Lower lobe of right lung (tissue), 2 donors: ENCODE data around the gene PARN. TPM values are rescaled to one million over a fixed set of nuclear protein-coding genes. Genes with fewer than 3 reads are reported as not detected.

Experiments used
- ATAC-seq, 2 donors: fragments of 200-7000 bp; cut with Tn5 transposase; one replicate each; pipeline ENCODE4 v1.9.1; 2020 to 2022; ENCODE audit warnings: mild to moderate bottlenecking in 2 of 2, moderate library complexity in 2 of 2
- DNase-seq: peaks from one replicate; pipeline ENCODE4 v3.0.0-alpha.2; 2020
- H3K27ac ChIP-seq: fragments of 200-600 bp; one replicate; pipeline ENCODE4 v1.8.0; 2022
- H3K27me3 ChIP-seq: fragments of 200-600 bp; one replicate; pipeline ENCODE4 v1.8.0; 2022; ENCODE audit warnings: low read depth
- H3K36me3 ChIP-seq: fragments of 200-600 bp; one replicate; pipeline ENCODE4 v1.8.0; 2022; ENCODE audit warnings: mild to moderate bottlenecking
- H3K4me1 ChIP-seq: fragments of 200-600 bp; one replicate; pipeline ENCODE4 v1.8.0; 2022
- H3K4me3 ChIP-seq: fragments of 200-600 bp; one replicate; pipeline ENCODE4 v1.8.0; 2022; ENCODE audit warnings: mild to moderate bottlenecking
- H3K9me3 ChIP-seq: fragments of 200-600 bp; one replicate; pipeline ENCODE4 v1.8.0; 2022
- CTCF ChIP-seq: fragments of 200-600 bp; IDR thresholded peaks from one replicate; pipeline ENCODE4 v1.8.0; 2022; ENCODE audit warnings: antibody characterized with exemption, mild to moderate bottlenecking
- intact Hi-C: fragments of 100-400 bp; cut with DNase I; formaldehyde crosslinking; loops from one replicate; pipeline ENCODE4 v1.11.0; 2022
- total RNA-seq: library from RNA; stranded (reverse); fragmentation: NEBNext Ultra II Directional; extraction: Animal tissue kit (Norgen Biotek cat#: 25700); gene quantifications from one replicate; pipeline ENCODE4 v1.2.1, GENCODE V29; 2021
- donor health status: DM: no; HTN: yes; CAD: no; lungs with severe emphysema.

Gene PARN
- total RNA-seq, 1 donor from 2014 or later: 35.7 TPM

- intact Hi-C loops: no loop called here
These were observed 90.4 kb downstream of the PARN start for GRCh38 chr16:14539631-14540030.

GRCh38 chr16:14539156-14539555, 90.9 kb downstream of the PARN start:
- DNase-seq (no peak), ATAC-seq (no peak)
- no peaks in the 10 kb centered on the region for H3K9me3 ChIP-seq
- no peak for TF ChIP-seq CTCF
- intact Hi-C loops: no loop called here
- H3K4me1 ChIP-seq: no peaks in the 10 kb centered on the region
- no peak overlapping the region for H3K4me3 ChIP-seq
- no peaks in the 10 kb centered on the region for H3K27me3 ChIP-seq
- peaks cover 11% of the 10 kb centered on the region for H3K36me3 ChIP-seq
- H3K27ac ChIP-seq: no peak overlapping the region

More at GRCh38 chr16:14539631-14540030, 90.4 kb downstream of the PARN start:
- DNase-seq: no peak
- no peak overlapping the region for H3K27ac ChIP-seq
- H3K4me1 ChIP-seq: no peaks in the 10 kb centered on the region
- TF ChIP-seq CTCF: no peak
- H3K4me3 ChIP-seq: no peak overlapping the region
- H3K27me3 ChIP-seq: no peaks in the 10 kb centered on the region
- H3K9me3 ChIP-seq: no peaks in the 10 kb centered on the region
- ATAC-seq: no peak
- H3K36me3 ChIP-seq: peaks cover 11% of the 10 kb centered on the region

- Histone ChIP-seq H3K27ac (no peak overlapping the region), H3K27me3 (no peaks in the 10 kb centered on the region), H3K9me3 (no peaks in the 10 kb centered on the region), H3K36me3 (peaks cover 11% of the 10 kb centered on the region), H3K4me3 (no peak overlapping the region), H3K4me1 (no peaks in the 10 kb centered on the region)
- TF ChIP-seq CTCF: no peak
- intact Hi-C loops: no loop called here
- ATAC-seq (no peak), DNase-seq (no peak)
These were observed 91.5 kb downstream of the PARN start for GRCh38 chr16:14538604-14539003.

GRCh38 chr16:14531613-14532012, 98.4 kb downstream of the PARN start:
- H3K9me3 ChIP-seq: no peaks in the 10 kb centered on the region
- TF ChIP-seq CTCF: no peak
- H3K4me3 ChIP-seq: no peak overlapping the region
- no peaks in the 10 kb centered on the region for H3K27me3 ChIP-seq
- no peak for ATAC-seq
- intact Hi-C loops: no loop called here
- DNase-seq: no peak
- no peak overlapping the region for H3K27ac ChIP-seq
- no peaks in the 10 kb centered on the region for H3K36me3 ChIP-seq
- peaks cover 27% of the 10 kb centered on the region for H3K4me1 ChIP-seq

GRCh38 chr16:14531101-14531500, 99.0 kb downstream of the PARN start:
- no peaks in the 10 kb centered on the region for H3K36me3 ChIP-seq
- intact Hi-C loops: no loop called here
- H3K27ac ChIP-seq: no peak overlapping the region
- H3K4me1 ChIP-seq: peaks cover 29% of the 10 kb centered on the region
- no peaks in the 10 kb centered on the region for H3K9me3 ChIP-seq
- ATAC-seq (no peak), DNase-seq (no peak)
- H3K27me3 ChIP-seq: no peaks in the 10 kb centered on the region
- TF ChIP-seq CTCF: no peak
- H3K4me3 ChIP-seq: no peak overlapping the region

- no peak overlapping the region for H3K27ac ChIP-seq
- TF ChIP-seq CTCF: no peak
- H3K27me3 ChIP-seq: no peaks in the 10 kb centered on the region
- ATAC-seq (no peak), DNase-seq (no peak)
- intact Hi-C loops: no loop called here
- peaks cover 29% of the 10 kb centered on the region for H3K4me1 ChIP-seq
- no peak overlapping the region for H3K4me3 ChIP-seq
- no peaks in the 10 kb centered on the region for H3K36me3 ChIP-seq
- no peaks in the 10 kb centered on the region for H3K9me3 ChIP-seq
These were observed 100.0 kb downstream of the PARN start for GRCh38 chr16:14530046-14530445.
